GM12878 (cell line): Measurements from ENCODE around the gene PITPNC1. TPM values are rescaled to one million over a fixed set of nuclear protein-coding genes. Genes with fewer than 3 reads are reported as not detected.

ENCODE experiments used
- ATAC-seq: fragments of 200-7000 bp; cut with Tn5 transposase; 3 replicates; pipeline ENCODE4 v1.9.1; 2020; ENCODE audit warnings: mild to moderate bottlenecking, moderate library complexity
- BruUV-seq: library from RNA; stranded (reverse); fragments of 400-500 nt; replicated peaks from 2 replicates; lab custom pipeline; 2021; lab: Mats Ljungman, UMichigan
- CTCF ChIA-PET: fragments of 300-600 bp; sonication (Branson Sonifier 250); formaldehyde crosslinking; extraction: SDS; loops from one replicate; lab custom pipeline; 2021; ENCODE audit warnings: inconsistent platforms; lab: Yijun Ruan, JAX
- POLR2A ChIA-PET: fragments of 350-600 bp; formaldehyde crosslinking; extraction: SDS; loops from one replicate; lab custom pipeline; 2021; ENCODE audit warnings: inconsistent platforms; lab: Charles Lee
- RAD21 ChIA-PET: fragments of 300-600 bp; sonication (Branson Sonifier 250); formaldehyde crosslinking; loops from one replicate; lab custom pipeline; 2023; ENCODE audit warnings: antibody characterized with exemption; ENCODE audit not compliant: unreplicated experiment; lab: Charles Lee
- SMC1A ChIA-PET: fragments of 300-600 bp; sonication (Branson Sonifier 250); formaldehyde crosslinking; loops from one replicate; lab custom pipeline; 2023; ENCODE audit not compliant: unreplicated experiment, uncharacterized antibody; lab: Charles Lee
- DNase-seq: peaks from one replicate; pipeline ENCODE4 v3.0.0-alpha.2; 2011; ENCODE audit warnings: low read depth, low spot score
- FAIRE-seq: peaks from 3 replicates; lab custom pipeline; 2011; peaks lifted over from hg19 to GRCh38; lab: Jason Lieb, UNC
- H2AFZ ChIP-seq: 2 replicates; pipeline ENCODE4 v1.6.0; 2011; ENCODE audit warnings: low read depth, low read length, control low read depth; ENCODE audit not compliant: control insufficient read depth
- H3K27ac ChIP-seq: 2 replicates; pipeline ENCODE4 v1.5.1; 2011; ENCODE audit warnings: control low read depth; ENCODE audit not compliant: control insufficient read depth, insufficient read depth
- H3K27me3 ChIP-seq, 2 experiments: replicated peaks in 1 of 2; 2 replicates each; pipeline versions ENCODE4 v1.6.0 to v1.6.1; 2011; ENCODE audit warnings: low read length in 1 of 2; ENCODE audit not compliant: control insufficient read depth in 2 of 2, insufficient read depth in 2 of 2
- H3K36me3 ChIP-seq, 2 experiments: 2 replicates each; pipeline ENCODE4 v1.5.1; 2011; ENCODE audit warnings: low read length in 1 of 2; ENCODE audit not compliant: control insufficient read depth in 2 of 2, insufficient read depth in 2 of 2
- H3K4me1 ChIP-seq: 2 replicates; pipeline ENCODE4 v1.6.1; 2011; ENCODE audit warnings: mild to moderate bottlenecking, low read length, moderate library complexity, mixed read lengths; ENCODE audit not compliant: control insufficient read depth, insufficient read depth
- H3K4me2 ChIP-seq: 2 replicates; pipeline ENCODE4 v1.6.0; 2011; ENCODE audit warnings: control low read depth; ENCODE audit not compliant: control insufficient read depth, insufficient read depth
- H3K4me3 ChIP-seq: fragments of 200-600 bp; sonication (generic); 2 replicates; pipeline ENCODE4 v1.5.1; 2016
- H3K79me2 ChIP-seq: 2 replicates; pipeline ENCODE4 v1.6.0; 2011; ENCODE audit warnings: low read length; ENCODE audit not compliant: control insufficient read depth, insufficient read depth
- H3K9ac ChIP-seq: 2 replicates; pipeline ENCODE4 v1.8.0; 2011; ENCODE audit warnings: low read length, control low read depth, mixed read lengths; ENCODE audit not compliant: control insufficient read depth, insufficient read depth
- H3K9me3 ChIP-seq: replicated peaks from 3 replicates; pipeline ENCODE4 v1.5.1; 2011; ENCODE audit warnings: mild to moderate bottlenecking, low read length; ENCODE audit not compliant: control insufficient read depth, insufficient read depth
- H4K20me1 ChIP-seq: 2 replicates; pipeline ENCODE4 v1.6.0; 2011; ENCODE audit not compliant: control insufficient read depth, insufficient read depth
- ASH2L ChIP-seq: fragments of 300-600, 200-600 bp; sonication (generic); IDR thresholded peaks from 2 replicates; pipeline ENCODE4 v1.6.1; 2017; ENCODE audit warnings: low read depth, mild to moderate bottlenecking, borderline replicate concordance
- CEBPB ChIP-seq, 2 experiments: fragments of 150-350 bp in 1 of 2; IDR thresholded peaks; 2 replicates each; pipeline ENCODE4 v1.6.1; 2012 to 2014; ENCODE audit warnings: low read depth in 2 of 2, low read length in 2 of 2, borderline replicate concordance in 1 of 2, inconsistent platforms in 1 of 2
- CHD4 ChIP-seq: fragments of 200-600 bp; sonication (generic); IDR thresholded peaks from 2 replicates; pipeline ENCODE4 v1.6.1; 2016; ENCODE audit warnings: mild to moderate bottlenecking
- DPF2 ChIP-seq: fragments of 450-650 bp; IDR thresholded peaks from 2 replicates; pipeline ENCODE4 v1.6.1; 2017; ENCODE audit warnings: mild to moderate bottlenecking
- EGR1 ChIP-seq, 2 experiments: IDR thresholded peaks; 1 replicate in 1 of 2; 2 replicates in 1 of 2; pipeline ENCODE4 v1.6.1; 2011 to 2012; ENCODE audit warnings: low read depth in 2 of 2, low read length in 2 of 2, borderline replicate concordance in 1 of 2, mild to moderate bottlenecking in 1 of 2, moderate library complexity in 1 of 2
- ESRRA ChIP-seq: IDR thresholded peaks from 2 replicates; pipeline ENCODE4 v1.6.1; 2012; ENCODE audit warnings: mild to moderate bottlenecking, low read length, improper control_type of control experiment
- MTA2 ChIP-seq: fragments of 450-650 bp; IDR thresholded peaks from 2 replicates; pipeline ENCODE4 v1.6.1; 2016; ENCODE audit warnings: low read depth, mild to moderate bottlenecking, moderate library complexity
- NR2C1 ChIP-seq: fragments of 450-650 bp; IDR thresholded peaks from 2 replicates; pipeline ENCODE4 v1.6.1; 2017; ENCODE audit warnings: antibody characterized with exemption, mild to moderate bottlenecking, moderate library complexity
- PAX5 ChIP-seq: IDR thresholded peaks from 2 replicates; pipeline ENCODE4 v1.6.1; 2011; ENCODE audit warnings: low read depth, low read length, borderline replicate concordance
- POLR2AphosphoS2 ChIP-seq: IDR thresholded peaks from 2 replicates; pipeline ENCODE4 v1.6.1; 2011; ENCODE audit warnings: low read depth, mild to moderate bottlenecking, low read length, improper control_type of control experiment, moderate library complexity
- SMAD1 ChIP-seq: fragments of 450-650 bp; IDR thresholded peaks from 2 replicates; pipeline ENCODE4 v1.6.1; 2018; ENCODE audit warnings: mild to moderate bottlenecking, low read depth; ENCODE audit not compliant: partially characterized antibody
- SUZ12 ChIP-seq: fragments of 200-600 bp; sonication (generic); IDR thresholded peaks from one replicate; pipeline ENCODE4 v1.6.1; 2018; ENCODE audit warnings: antibody characterized with exemption, mild to moderate bottlenecking; ENCODE audit not compliant: unreplicated experiment
- WGBS: methylation state at CpG from one replicate; pipeline ENCODE4 v1.1.6; 2016; ENCODE audit warnings: low lambda C conversion rate; ENCODE audit not compliant: insufficient replicate concordance, insufficient coverage; ENCODE audit errors: missing lambda C conversion rate; 5-methylcytosine and 5-hydroxymethylcytosine counted together
- in situ Hi-C: fragments of 300-500 bp; cut with MboI; formaldehyde crosslinking; loops from 9 replicates; pipeline ENCODE4 v1.14.3; 2018; ENCODE audit warnings: mixed read lengths
- intact Hi-C: fragments of 100-400 bp; cut with micrococcal nuclease; formaldehyde crosslinking; loops from one replicate; pipeline ENCODE4 v1.14.2; 2022; ENCODE audit not compliant: unreplicated experiment
- polyA plus RNA-seq, 11 experiments: library from polyadenylated mRNA; depleted of rRNA in 4 of 11; unstranded in 6 of 11; stranded (reverse) in 5 of 11; fragments of >200 nt; fragmentation: Nextera tagmentation in 4 of 11; fragmentation: Illumina TruSeq in 1 of 11; extraction: Ambion mirVana in 4 of 11; extraction: Trizol in 1 of 11; gene quantifications; 1 replicate in 1 of 11; 2 replicates in 10 of 11; pipeline versions ENCODE4 v1.2.1 to v1.2.3, GENCODE V29; 2011 to 2016; ENCODE audit warnings: inconsistent platforms in 2 of 11, missing spikeins in 2 of 11, low read depth in 1 of 11
- total RNA-seq, 4 experiments: library from RNA; depleted of rRNA in 3 of 4; stranded (reverse); fragments of >200 nt in 3 of 4; fragmentation: Illumina TruSeq in 1 of 4; extraction: Trizol in 1 of 4; gene quantifications; 2 replicates each; pipeline versions ENCODE4 v1.2.1 to v1.2.3, GENCODE V29; 2013 to 2021
- TF ChIP-seq, protein P1 (sequence below): fragments of 450-650 bp; IDR thresholded peaks from 2 replicates; pipeline ENCODE4 v1.6.1; 2014; ENCODE audit warnings: mild to moderate bottlenecking
- TF ChIP-seq, protein P2 (sequence below): fragments of 450-650 bp; IDR thresholded peaks from 2 replicates; pipeline ENCODE4 v1.6.1; 2017; ENCODE audit warnings: mild to moderate bottlenecking, moderate library complexity

The PITPNC1 gene
- total and polyA plus RNA-seq, 10 of the 15 experiments (the other 5 are each of a cell fraction or from before 2014, with no cell fraction given): 12.2 to 62.4 (median 47.3) TPM

DNA sequence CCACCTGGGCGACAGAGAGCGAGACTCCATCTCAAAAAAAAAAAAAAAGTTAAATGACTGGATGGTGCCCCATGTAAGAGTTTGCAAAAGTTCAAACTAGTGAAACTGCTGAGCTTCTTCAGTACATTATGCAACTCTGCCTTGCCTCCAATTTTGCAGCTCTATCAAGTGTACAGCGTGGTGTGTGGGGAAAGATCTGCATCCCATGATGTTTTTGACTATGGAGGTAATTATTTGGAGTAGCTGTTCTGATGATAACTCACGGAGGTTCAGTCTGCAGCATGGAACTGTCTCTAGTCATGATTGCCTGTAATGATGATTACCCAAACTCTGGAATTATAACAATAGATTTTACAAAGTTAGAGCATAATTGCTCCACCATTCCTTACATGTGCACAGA is 149.6 kb downstream of the PITPNC1 start:
- RAD21 ChIA-PET: interaction anchor here (0.6 to 1.3 kb wide), 2 partner anchors 51 to 128 kb away, joined by 3 to 5 read pairs; no protein-coding TSS in a partner anchor
- Histone ChIP-seq H3K4me2 (no peak overlapping the region), H2AFZ (no peak overlapping the region), H4K20me1 (no peaks in the 10 kb centered on the region), H3K9ac (no peak overlapping the region), H3K9me3 (no peaks in the 10 kb centered on the region), H3K27me3 (no peaks in the 10 kb centered on the region), H3K4me1 (peaks cover 10% of the 10 kb centered on the region), H3K4me3 (no peak overlapping the region), H3K27ac (no peak overlapping the region), H3K79me2 (no peaks in the 10 kb centered on the region; the same call in none of the 2 replicates), H3K36me3 (peaks cover 0 to 1% of the 10 kb centered on the region in 2 experiments; a peak in 1 of 4 replicates)
- POLR2A ChIA-PET: interaction anchor here (1.0 kb wide), 1 partner anchor 31 kb away, joined by 4 read pairs; no protein-coding TSS in a partner anchor
- DNase-seq: no peak
- no peak for TF ChIP-seq ASH2L
- no peak for TF ChIP-seq SUZ12
- TF ChIP-seq, protein P1, sequence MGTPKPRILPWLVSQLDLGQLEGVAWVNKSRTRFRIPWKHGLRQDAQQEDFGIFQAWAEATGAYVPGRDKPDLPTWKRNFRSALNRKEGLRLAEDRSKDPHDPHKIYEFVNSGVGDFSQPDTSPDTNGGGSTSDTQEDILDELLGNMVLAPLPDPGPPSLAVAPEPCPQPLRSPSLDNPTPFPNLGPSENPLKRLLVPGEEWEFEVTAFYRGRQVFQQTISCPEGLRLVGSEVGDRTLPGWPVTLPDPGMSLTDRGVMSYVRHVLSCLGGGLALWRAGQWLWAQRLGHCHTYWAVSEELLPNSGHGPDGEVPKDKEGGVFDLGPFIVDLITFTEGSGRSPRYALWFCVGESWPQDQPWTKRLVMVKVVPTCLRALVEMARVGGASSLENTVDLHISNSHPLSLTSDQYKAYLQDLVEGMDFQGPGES: no peak
- no peak for TF ChIP-seq PAX5
- TF ChIP-seq MTA2: no peak
- TF ChIP-seq ESRRA: no peak
- no peak for TF ChIP-seq CHD4
- TF ChIP-seq EGR1 (IDR thresholded peaks at IDR 0.05; ENCODE audit: borderline replicate concordance in 1 of 2, low read depth in 2 of 2, low read length in 2 of 2): no peak
- TF ChIP-seq, protein P2, sequence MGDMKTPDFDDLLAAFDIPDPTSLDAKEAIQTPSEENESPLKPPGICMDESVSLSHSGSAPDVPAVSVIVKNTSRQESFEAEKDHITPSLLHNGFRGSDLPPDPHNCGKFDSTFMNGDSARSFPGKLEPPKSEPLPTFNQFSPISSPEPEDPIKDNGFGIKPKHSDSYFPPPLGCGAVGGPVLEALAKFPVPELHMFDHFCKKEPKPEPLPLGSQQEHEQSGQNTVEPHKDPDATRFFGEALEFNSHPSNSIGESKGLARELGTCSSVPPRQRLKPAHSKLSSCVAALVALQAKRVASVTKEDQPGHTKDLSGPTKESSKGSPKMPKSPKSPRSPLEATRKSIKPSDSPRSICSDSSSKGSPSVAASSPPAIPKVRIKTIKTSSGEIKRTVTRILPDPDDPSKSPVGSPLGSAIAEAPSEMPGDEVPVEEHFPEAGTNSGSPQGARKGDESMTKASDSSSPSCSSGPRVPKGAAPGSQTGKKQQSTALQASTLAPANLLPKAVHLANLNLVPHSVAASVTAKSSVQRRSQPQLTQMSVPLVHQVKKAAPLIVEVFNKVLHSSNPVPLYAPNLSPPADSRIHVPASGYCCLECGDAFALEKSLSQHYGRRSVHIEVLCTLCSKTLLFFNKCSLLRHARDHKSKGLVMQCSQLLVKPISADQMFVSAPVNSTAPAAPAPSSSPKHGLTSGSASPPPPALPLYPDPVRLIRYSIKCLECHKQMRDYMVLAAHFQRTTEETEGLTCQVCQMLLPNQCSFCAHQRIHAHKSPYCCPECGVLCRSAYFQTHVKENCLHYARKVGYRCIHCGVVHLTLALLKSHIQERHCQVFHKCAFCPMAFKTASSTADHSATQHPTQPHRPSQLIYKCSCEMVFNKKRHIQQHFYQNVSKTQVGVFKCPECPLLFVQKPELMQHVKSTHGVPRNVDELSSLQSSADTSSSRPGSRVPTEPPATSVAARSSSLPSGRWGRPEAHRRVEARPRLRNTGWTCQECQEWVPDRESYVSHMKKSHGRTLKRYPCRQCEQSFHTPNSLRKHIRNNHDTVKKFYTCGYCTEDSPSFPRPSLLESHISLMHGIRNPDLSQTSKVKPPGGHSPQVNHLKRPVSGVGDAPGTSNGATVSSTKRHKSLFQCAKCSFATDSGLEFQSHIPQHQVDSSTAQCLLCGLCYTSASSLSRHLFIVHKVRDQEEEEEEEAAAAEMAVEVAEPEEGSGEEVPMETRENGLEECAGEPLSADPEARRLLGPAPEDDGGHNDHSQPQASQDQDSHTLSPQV: no peak
- TF ChIP-seq CEBPB (IDR thresholded peaks at IDR 0.05; ENCODE audit: borderline replicate concordance in 1 of 2, low read depth in 2 of 2, low read length in 2 of 2): no peak
- no peak for TF ChIP-seq DPF2
- TF ChIP-seq POLR2AphosphoS2: no peak
- TF ChIP-seq NR2C1: no peak
- no peak for TF ChIP-seq SMAD1
- intact Hi-C loops: no loop called here
- no TSS peak for BruUV-seq
- ATAC-seq: no peak
- CTCF ChIA-PET: no interaction called here
- SMC1A ChIA-PET: interaction anchor here (1.1 to 2.3 kb wide), 3 partner anchors 13 to 18 kb away, joined by 3 to 8 read pairs (median 4); no protein-coding TSS in a partner anchor
- no peak for FAIRE-seq
- WGBS: 70% methylated on average over 4 of the region's 4 CpGs
- in situ Hi-C loops: no loop called here
